IMR-90 (cell line): ENCODE results near the gene SBF1. TPM values are rescaled to one million over a fixed set of nuclear protein-coding genes. Genes with fewer than 3 reads are reported as not detected.

Experiments
- ATAC-seq: fragments of 200-7000 bp; cut with Tn5 transposase; 2 replicates; pipeline ENCODE4 v1.9.1; 2020; ENCODE audit warnings: low read depth, mild to moderate bottlenecking, moderate library complexity
- BruUV-seq: library from RNA; stranded (reverse); fragments of 400-500 nt; replicated peaks from 2 replicates; lab custom pipeline; 2021; lab: Mats Ljungman, UMichigan
- CTCF ChIA-PET: fragments of 300-600 bp; formaldehyde crosslinking; extraction: SDS; loops from one replicate; lab custom pipeline; 2021; ENCODE audit warnings: antibody characterized with exemption; lab: Yijun Ruan, JAX
- POLR2A ChIA-PET: fragments of 300-600 bp; sonication (Branson Sonifier 250); formaldehyde crosslinking; loops from one replicate; lab custom pipeline; 2022; ENCODE audit warnings: antibody characterized with exemption; ENCODE audit not compliant: unreplicated experiment; lab: Charles Lee
- DNase-seq: peaks from one replicate; pipeline ENCODE4 v3.0.0; 2013
- H2AFZ ChIP-seq: replicated peaks from 2 replicates; pipeline ENCODE3; 2013; ENCODE audit warnings: low read length, mild to moderate bottlenecking; ENCODE audit not compliant: poor library complexity
- H2AK5ac ChIP-seq: 2 replicates; pipeline ENCODE4 v1.6.1; 2013; ENCODE audit warnings: low read depth, low read length, inconsistent platforms
- H2AK9ac ChIP-seq: replicated peaks from 2 replicates; pipeline ENCODE3; 2013; ENCODE audit warnings: mild to moderate bottlenecking, low read depth, low read length, moderate library complexity; ENCODE audit not compliant: poor library complexity
- H2BK120ac ChIP-seq: 2 replicates; pipeline ENCODE4 v1.6.1; 2013; ENCODE audit warnings: low read depth, low read length, inconsistent platforms
- H2BK15ac ChIP-seq: 3 replicates; pipeline ENCODE4 v1.6.1; 2013; ENCODE audit warnings: low read depth, low read length, inconsistent platforms
- H2BK20ac ChIP-seq: 2 replicates; pipeline ENCODE4 v1.6.1; 2013; ENCODE audit warnings: low read depth, mild to moderate bottlenecking, inconsistent platforms, low read length, moderate library complexity
- H2BK5ac ChIP-seq: 2 replicates; pipeline ENCODE4 v1.6.1; 2013; ENCODE audit warnings: mild to moderate bottlenecking, low read depth, low read length, inconsistent platforms; ENCODE audit not compliant: poor library complexity, severe bottlenecking
- H3K14ac ChIP-seq: replicated peaks from 2 replicates; pipeline ENCODE4 v1.6.1; 2013; ENCODE audit warnings: low read depth, low read length, inconsistent platforms
- H3K18ac ChIP-seq: 2 replicates; pipeline ENCODE4 v1.6.1; 2013; ENCODE audit warnings: low read depth, low read length, control low read depth
- H3K23ac ChIP-seq: 2 replicates; pipeline ENCODE4 v1.6.1; 2013; ENCODE audit warnings: low read depth, low read length, inconsistent platforms
- H3K27ac ChIP-seq: 2 replicates; pipeline ENCODE4 v1.5.1; 2013; ENCODE audit warnings: mild to moderate bottlenecking, control low read depth, low read length; ENCODE audit not compliant: insufficient read depth
- H3K27me3 ChIP-seq: 2 replicates; pipeline ENCODE4 v1.6.1; 2013; ENCODE audit warnings: low read length; ENCODE audit not compliant: control insufficient read depth, insufficient read depth
- H3K36me3 ChIP-seq: 2 replicates; pipeline ENCODE4 v1.6.1; 2013; ENCODE audit warnings: low read length, mixed read lengths; ENCODE audit not compliant: control insufficient read depth, insufficient read depth
- H3K4ac ChIP-seq: 2 replicates; pipeline ENCODE4 v1.6.1; 2013; ENCODE audit warnings: low read depth, low read length, inconsistent platforms
- H3K4me1 ChIP-seq: 2 replicates; pipeline ENCODE4 v1.6.1; 2013; ENCODE audit warnings: low read length, mixed read lengths; ENCODE audit not compliant: control insufficient read depth, insufficient read depth
- H3K4me2 ChIP-seq: 2 replicates; pipeline ENCODE4 v1.6.1; 2013; ENCODE audit warnings: low read depth, mild to moderate bottlenecking, control low read depth, low read length, moderate library complexity
- H3K4me3 ChIP-seq: 2 replicates; pipeline ENCODE4 v1.5.1; 2013; ENCODE audit warnings: low read depth, mild to moderate bottlenecking, control low read depth, low read length, moderate library complexity; ENCODE audit not compliant: insufficient read depth
- H3K56ac ChIP-seq: 2 replicates; pipeline ENCODE4 v1.6.1; 2013; ENCODE audit warnings: low read length, inconsistent platforms; ENCODE audit not compliant: insufficient read depth; ENCODE audit errors: extremely low read depth
- H3K79me1 ChIP-seq, 2 experiments: 2 replicates each; pipeline ENCODE4 v1.6.1; 2013; ENCODE audit warnings: low read length in 2 of 2, inconsistent platforms in 1 of 2, low read depth in 1 of 2
- H3K9ac ChIP-seq: 2 replicates; pipeline ENCODE4 v1.6.1; 2013; ENCODE audit warnings: low read depth, low read length, control low read depth
- H3K9me1 ChIP-seq: 2 replicates; pipeline ENCODE4 v1.6.1; 2013; ENCODE audit warnings: low read length, inconsistent platforms; ENCODE audit not compliant: insufficient read depth
- H3K9me3 ChIP-seq: 2 replicates; pipeline ENCODE4 v1.6.1; 2013; ENCODE audit warnings: low read length; ENCODE audit not compliant: control insufficient read depth, insufficient read depth
- H4K20me1 ChIP-seq: 2 replicates; pipeline ENCODE4 v1.6.1; 2013; ENCODE audit warnings: low read length, inconsistent platforms; ENCODE audit not compliant: insufficient read depth
- H4K5ac ChIP-seq: 2 replicates; pipeline ENCODE4 v1.6.1; 2013; ENCODE audit warnings: mild to moderate bottlenecking, low read depth, low read length, control low read depth
- H4K8ac ChIP-seq, 2 experiments: 2 replicates each; pipeline ENCODE4 v1.6.1; 2013; ENCODE audit warnings: low read depth in 2 of 2, low read length in 2 of 2, control low read depth in 1 of 2, inconsistent platforms in 1 of 2
- H4K91ac ChIP-seq: 2 replicates; pipeline ENCODE4 v1.6.1; 2013; ENCODE audit warnings: low read depth, low read length, inconsistent platforms; ENCODE audit not compliant: insufficient read depth
- RCOR1 ChIP-seq: IDR thresholded peaks from 2 replicates; pipeline ENCODE4 v1.6.1; 2012; ENCODE audit warnings: mild to moderate bottlenecking, low read length, improper control_type of control experiment; ENCODE audit not compliant: insufficient replicate concordance
- RFX5 ChIP-seq: IDR thresholded peaks from 2 replicates; pipeline ENCODE4 v1.8.0; 2012; ENCODE audit warnings: low read depth, mild to moderate bottlenecking, low read length, moderate library complexity
- SMC3 ChIP-seq: fragments of 150-350 bp; IDR thresholded peaks from 2 replicates; pipeline ENCODE4 v1.6.1; 2016; ENCODE audit warnings: low read depth, mild to moderate bottlenecking, antibody characterized with exemption, low read length, moderate library complexity
- USF2 ChIP-seq: fragments of 150-350 bp; IDR thresholded peaks from 2 replicates; pipeline ENCODE4 v1.6.1; 2017; ENCODE audit warnings: mild to moderate bottlenecking, antibody characterized with exemption, low read length, low read depth
- WGBS, 2 experiments: methylation state at CpG; one replicate each; pipeline versions ENCODE4 v1.1.5 to v1.1.7; 2013; ENCODE audit warnings: missing lambda C conversion rate in 2 of 2; ENCODE audit not compliant: insufficient read length in 1 of 2; ENCODE audit errors: extremely low coverage in 2 of 2; 5-methylcytosine and 5-hydroxymethylcytosine counted together
- dilution Hi-C: fragments of 300-500 bp; cut with HindIII; formaldehyde crosslinking; loops from one replicate; pipeline ENCODE4 v1.14.3; 2018; ENCODE audit warnings: low sequenced_read_pairs; ENCODE audit not compliant: unreplicated experiment
- in situ Hi-C: fragments of 300-500 bp; cut with MboI; formaldehyde crosslinking; loops from 3 replicates; pipeline ENCODE4 v1.14.3; 2019; ENCODE audit warnings: low sequenced_read_pairs, inconsistent platforms, mixed read lengths
- intact Hi-C: fragments of 100-400 bp; cut with micrococcal nuclease; formaldehyde crosslinking; loops from 2 replicates; pipeline ENCODE4 v1.10.0; 2022
- polyA plus RNA-seq, 3 experiments: library from polyadenylated mRNA; depleted of rRNA; stranded (reverse); fragments of >200 nt; gene quantifications; 2 replicates each; pipeline ENCODE4 v1.2.3, GENCODE V29; 2012; ENCODE audit warnings: low replicate concordance in 1 of 3
- total RNA-seq: library from RNA; depleted of rRNA; stranded (reverse); fragments of >200 nt; gene quantifications from 2 replicates; pipeline ENCODE4 v1.2.3, GENCODE V29; 2012

Gene SBF1
- total and polyA plus RNA-seq, 2 of the 4 experiments (the other 2 are of a cell fraction): 21.5 to 33.2 TPM

- DNase-seq: no peak
- peaks cover 11 to 13% of the 10 kb centered on the region in 2 experiments for H3K79me1 ChIP-seq
- H3K18ac ChIP-seq: no peak overlapping the region
- H2BK5ac ChIP-seq: no peak overlapping the region
- H3K9me1 ChIP-seq: no peaks in the 10 kb centered on the region; the same call in 1 of the 2 replicates
- peaks cover 53% of the 10 kb centered on the region for H3K36me3 ChIP-seq
- no peak overlapping the region for H2AFZ ChIP-seq
- H3K4me1 ChIP-seq: no peaks in the 10 kb centered on the region
- ChIA-PET POLR2A (no interaction called here), CTCF (interaction anchor here (0.6 kb wide), 2 partner anchors 74 to 203 kb away, joined by 3 read pairs; no protein-coding TSS in a partner anchor)
- H2BK120ac ChIP-seq: no peak overlapping the region
- H2BK20ac ChIP-seq: no peak overlapping the region
- no peak for ATAC-seq
- H3K9me3 ChIP-seq: no peaks in the 10 kb centered on the region
- intact Hi-C loops (no loop called here), dilution Hi-C loops (no loop called here), in situ Hi-C loops (no loop called here)
- no peak overlapping the region for H3K9ac ChIP-seq
- no peak overlapping the region for H3K4me3 ChIP-seq
- H4K8ac ChIP-seq: no peak overlapping the region
- H4K5ac ChIP-seq: no peak overlapping the region
- no TSS peak for BruUV-seq
- WGBS, 2 experiments: 98% methylated on average over 8 of the region's 12 CpGs; no CpG with 5 or more reads in 1 of the 2 experiments
- TF ChIP-seq RCOR1 (no peak), SMC3 (no peak), RFX5 (no peak), USF2 (no peak)
- no peak overlapping the region for H3K4me2 ChIP-seq
- H2AK5ac ChIP-seq: no peak overlapping the region
- no peak overlapping the region for H2AK9ac ChIP-seq
- H3K4ac ChIP-seq: no peak overlapping the region
- no peaks in the 10 kb centered on the region for H3K27me3 ChIP-seq
- no peak overlapping the region for H3K56ac ChIP-seq
- no peak overlapping the region for H4K91ac ChIP-seq
- H4K20me1 ChIP-seq: peaks cover 11% of the 10 kb centered on the region
- no peak overlapping the region for H3K23ac ChIP-seq
- H3K14ac ChIP-seq: no peak overlapping the region
- H3K27ac ChIP-seq: no peak overlapping the region
- H2BK15ac ChIP-seq: no peak overlapping the region
These were observed 49.5 kb downstream of the SBF1 start for GRCh38 chr22:50425179-50425916.
